Measurements from ENCODE around the gene SUFU. TPM values are rescaled to one million over a fixed set of nuclear protein-coding genes. Genes with fewer than 3 reads are reported as not detected.

The SUFU gene
- polyA plus RNA-seq, 10 donors, result 11.0 to 18.5 (median 14.5) TPM

- DNase-seq, result no peak
Observed at GRCh38 chr10:102593074-102593803, 89.5 kb downstream of the SUFU start.

GRCh38 chr10:102593804-102594079, 90.0 kb downstream of the SUFU start:
- DNase-seq, result no peak

GRCh38 chr10:102595293-102595692, 91.5 kb downstream of the SUFU start:
- DNase-seq, result no peak

- DNase-seq, result no peak
Observed at GRCh38 chr10:102595897-102596296, 92.1 kb downstream of the SUFU start.

GRCh38 chr10:102596506-102596971, 92.8 kb downstream of the SUFU start:
- peak in 1 of 3 donors; percentile 65 for DNase-seq

- DNase-seq, result peak in 1 of 3 donors; percentile 47
Observed at GRCh38 chr10:102597131-102597991, 93.6 kb downstream of the SUFU start.

GRCh38 chr10:102598243-102598642, 94.5 kb downstream of the SUFU start:
- DNase-seq, result no peak

GRCh38 chr10:102599565-102600327, 96.0 kb downstream of the SUFU start:
- DNase-seq, result peak in 1 of 3 donors; percentile 53

GRCh38 chr10:102600816-102601215, 97.0 kb downstream of the SUFU start:
- no peak for DNase-seq

GRCh38 chr10:102601639-102602038, 97.9 kb downstream of the SUFU start:
- DNase-seq, result no peak

GRCh38 chr10:102602272-102603045, 98.7 kb downstream of the SUFU start:
- DNase-seq, result peak in 1 of 3 donors; percentile 71

- DNase-seq, result no peak
Observed at GRCh38 chr10:102603946-102604345, 100.2 kb downstream of the SUFU start.

- peak in 1 of 3 donors; percentile 76 for DNase-seq
Observed at GRCh38 chr10:102604439-102604841, 100.7 kb downstream of the SUFU start.

GRCh38 chr10:102605712-102606111, 101.9 kb downstream of the SUFU start:
- no peak for DNase-seq

GRCh38 chr10:102608487-102608886, 104.7 kb downstream of the SUFU start:
- DNase-seq, result no peak

- no peak for DNase-seq
Observed at GRCh38 chr10:102610441-102610887, 106.7 kb downstream of the SUFU start.

GRCh38 chr10:102611514-102612087, 107.8 kb downstream of the SUFU start:
- DNase-seq, result no peak

- no peak for DNase-seq
Observed at GRCh38 chr10:102612964-102613275, 109.1 kb downstream of the SUFU start.

- no peak for DNase-seq
Observed at GRCh38 chr10:102613286-102613685, 109.5 kb downstream of the SUFU start.

- DNase-seq, result no peak
Observed at GRCh38 chr10:102613785-102614184, 110.0 kb downstream of the SUFU start.

GRCh38 chr10:102614888-102615287, 111.1 kb downstream of the SUFU start:
- no peak for DNase-seq
